ENCODE data around the gene TMPRSS4.

Gene TMPRSS4

GRCh38 chr11:118155776-118156530, 79.1 kb downstream of the TMPRSS4 start:
- no peak for DNase-seq (ENCODE audit: low read depth)

GRCh38 chr11:118156531-118157185, 79.8 kb downstream of the TMPRSS4 start:
- no peak for DNase-seq (ENCODE audit: low read depth)

- DNase-seq (ENCODE audit: low read depth) = no peak
These were observed 80.5 kb downstream of the TMPRSS4 start for GRCh38 chr11:118157186-118157895.

GRCh38 chr11:118161786-118162185, 84.9 kb downstream of the TMPRSS4 start:
- no peak for DNase-seq (ENCODE audit: low read depth)

- DNase-seq (ENCODE audit: low read depth) = no peak
These were observed 86.0 kb downstream of the TMPRSS4 start for GRCh38 chr11:118162846-118163245.

- DNase-seq (ENCODE audit: low read depth) = no peak
These were observed 86.6 kb downstream of the TMPRSS4 start for GRCh38 chr11:118163494-118163893.

- DNase-seq (ENCODE audit: low read depth) = no peak
These were observed 88.0 kb downstream of the TMPRSS4 start for GRCh38 chr11:118164885-118165284.

GRCh38 chr11:118166641-118167040, 89.8 kb downstream of the TMPRSS4 start:
- no peak for DNase-seq (ENCODE audit: low read depth)

- DNase-seq (ENCODE audit: low read depth) = no peak
These were observed 90.4 kb downstream of the TMPRSS4 start for GRCh38 chr11:118167253-118167652.

GRCh38 chr11:118167906-118168305, 91.0 kb downstream of the TMPRSS4 start:
- no peak for DNase-seq (ENCODE audit: low read depth)

- DNase-seq (ENCODE audit: low read depth) = no peak
These were observed 91.4 kb downstream of the TMPRSS4 start for GRCh38 chr11:118168316-118168715.

- DNase-seq (ENCODE audit: low read depth) = no peak
These were observed 91.9 kb downstream of the TMPRSS4 start for GRCh38 chr11:118168751-118169150.

- DNase-seq (ENCODE audit: low read depth) = no peak
These were observed 92.6 kb downstream of the TMPRSS4 start for GRCh38 chr11:118169300-118170140.

GRCh38 chr11:118170231-118170630, 93.4 kb downstream of the TMPRSS4 start:
- no peak for DNase-seq (ENCODE audit: low read depth)

- no peak for DNase-seq (ENCODE audit: low read depth)
These were observed 94.0 kb downstream of the TMPRSS4 start for GRCh38 chr11:118170882-118171268.

All from HS-5 (cell line).